Activated CD8-positive, alpha-beta T cell treated with anti-CD3 and anti-CD28 coated beads for 36 hours (primary cell): Measurements from ENCODE around the gene SZT2. TPM values are rescaled to one million over a fixed set of nuclear protein-coding genes. Genes with fewer than 3 reads are reported as not detected.
"Not testable (repeated sequence)": the region's sequence is repeated elsewhere in the genome, so short reads cannot be mapped to it uniquely, and the experiment has no call there.

ENCODE experiments used
- ATAC-seq: fragments of 200-7000 bp; cut with Tn5 transposase; one replicate; pipeline ENCODE4 v1.10.0; 2021; ENCODE audit warnings: mild to moderate bottlenecking, moderate library complexity
- CTCF ChIA-PET: fragments of 350-600 bp; sonication (Branson Sonifier 250); formaldehyde crosslinking; loops from one replicate; lab custom pipeline; 2021; ENCODE audit warnings: antibody characterized with exemption; lab: Charles Lee
- POLR2A ChIA-PET: fragments of 350-600 bp; sonication (Branson Sonifier 250); formaldehyde crosslinking; loops from one replicate; lab custom pipeline; 2021; ENCODE audit warnings: antibody characterized with exemption; lab: Charles Lee
- DNase-seq: peaks from one replicate; pipeline ENCODE4 v3.0.0-alpha.2; 2020
- H3K27ac Mint-ChIP-seq: one replicate; pipeline ENCODE4 v1.8.0; 2021; ENCODE audit warnings: mild to moderate bottlenecking, mixed read lengths
- H3K27me3 Mint-ChIP-seq: one replicate; pipeline ENCODE4 v1.8.0; 2021; ENCODE audit warnings: mixed read lengths
- H3K36me3 Mint-ChIP-seq: one replicate; pipeline ENCODE4 v1.8.0; 2021; ENCODE audit warnings: low read depth, mixed read lengths
- H3K4me1 Mint-ChIP-seq: one replicate; pipeline ENCODE4 v1.8.0; 2021; ENCODE audit warnings: low read depth, mixed read lengths
- H3K4me3 Mint-ChIP-seq: one replicate; pipeline ENCODE4 v1.8.0; 2021; ENCODE audit warnings: mild to moderate bottlenecking, moderate library complexity, mixed read lengths
- H3K9me3 Mint-ChIP-seq: one replicate; pipeline ENCODE4 v1.8.0; 2021; ENCODE audit warnings: mixed read lengths
- intact Hi-C: fragments of 100-400 bp; cut with micrococcal nuclease; formaldehyde crosslinking; loops from one replicate; pipeline ENCODE4 v1.10.0; 2022
- total RNA-seq, 2 experiments: library from RNA; stranded (reverse); gene quantifications; one replicate each; pipeline ENCODE4 v1.2.3, GENCODE V29; 2021
- TF ChIP-seq, protein P1 (sequence below): fragments of 200-600 bp; IDR thresholded peaks from one replicate; pipeline ENCODE4 v1.8.0; 2022; ENCODE audit warnings: antibody characterized with exemption, mild to moderate bottlenecking

Gene SZT2
- total RNA-seq, 2 experiments from 2014 or later, result 30.1 to 33.3 TPM

DNA sequence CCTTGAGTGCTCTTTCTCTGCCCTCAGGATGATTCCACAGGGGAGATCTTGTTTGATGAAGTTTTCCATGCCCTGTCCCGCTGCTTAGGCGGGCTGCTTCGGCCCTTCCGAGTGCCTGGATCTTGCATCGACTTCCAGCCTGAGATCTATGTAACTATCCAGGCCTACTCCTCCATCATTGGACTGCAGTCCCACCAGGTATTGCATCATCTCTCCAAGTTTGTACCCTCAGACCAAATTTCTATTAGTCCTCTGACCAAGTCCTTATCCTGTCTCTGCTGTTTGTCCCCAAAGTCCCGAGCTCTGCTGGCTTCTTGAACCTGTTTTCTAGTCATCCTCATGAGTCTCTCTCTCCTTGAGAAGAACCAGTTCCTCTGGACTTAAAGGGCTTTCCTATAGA, 14.7 kb downstream of the SZT2 start:
- Mint-ChIP-seq H3K4me1 (peaks cover 8% of the 10 kb centered on the region), H3K9me3 (no peaks in the 10 kb centered on the region), H3K4me3 (no peak overlapping the region), H3K36me3 (peaks cover 26% of the 10 kb centered on the region), H3K27me3 (no peaks in the 10 kb centered on the region), H3K27ac (no peak overlapping the region)
- DNase-seq, result no peak
- TF ChIP-seq, protein P1, sequence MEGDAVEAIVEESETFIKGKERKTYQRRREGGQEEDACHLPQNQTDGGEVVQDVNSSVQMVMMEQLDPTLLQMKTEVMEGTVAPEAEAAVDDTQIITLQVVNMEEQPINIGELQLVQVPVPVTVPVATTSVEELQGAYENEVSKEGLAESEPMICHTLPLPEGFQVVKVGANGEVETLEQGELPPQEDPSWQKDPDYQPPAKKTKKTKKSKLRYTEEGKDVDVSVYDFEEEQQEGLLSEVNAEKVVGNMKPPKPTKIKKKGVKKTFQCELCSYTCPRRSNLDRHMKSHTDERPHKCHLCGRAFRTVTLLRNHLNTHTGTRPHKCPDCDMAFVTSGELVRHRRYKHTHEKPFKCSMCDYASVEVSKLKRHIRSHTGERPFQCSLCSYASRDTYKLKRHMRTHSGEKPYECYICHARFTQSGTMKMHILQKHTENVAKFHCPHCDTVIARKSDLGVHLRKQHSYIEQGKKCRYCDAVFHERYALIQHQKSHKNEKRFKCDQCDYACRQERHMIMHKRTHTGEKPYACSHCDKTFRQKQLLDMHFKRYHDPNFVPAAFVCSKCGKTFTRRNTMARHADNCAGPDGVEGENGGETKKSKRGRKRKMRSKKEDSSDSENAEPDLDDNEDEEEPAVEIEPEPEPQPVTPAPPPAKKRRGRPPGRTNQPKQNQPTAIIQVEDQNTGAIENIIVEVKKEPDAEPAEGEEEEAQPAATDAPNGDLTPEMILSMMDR, result no peak
- no peak for ATAC-seq
- intact Hi-C loops, result no loop called here
- ChIA-PET CTCF (no interaction called here), POLR2A (interaction anchor here (1.1 kb wide), 1 partner anchor 8 kb away, joined by 4 read pairs; no protein-coding TSS in a partner anchor)

DNA sequence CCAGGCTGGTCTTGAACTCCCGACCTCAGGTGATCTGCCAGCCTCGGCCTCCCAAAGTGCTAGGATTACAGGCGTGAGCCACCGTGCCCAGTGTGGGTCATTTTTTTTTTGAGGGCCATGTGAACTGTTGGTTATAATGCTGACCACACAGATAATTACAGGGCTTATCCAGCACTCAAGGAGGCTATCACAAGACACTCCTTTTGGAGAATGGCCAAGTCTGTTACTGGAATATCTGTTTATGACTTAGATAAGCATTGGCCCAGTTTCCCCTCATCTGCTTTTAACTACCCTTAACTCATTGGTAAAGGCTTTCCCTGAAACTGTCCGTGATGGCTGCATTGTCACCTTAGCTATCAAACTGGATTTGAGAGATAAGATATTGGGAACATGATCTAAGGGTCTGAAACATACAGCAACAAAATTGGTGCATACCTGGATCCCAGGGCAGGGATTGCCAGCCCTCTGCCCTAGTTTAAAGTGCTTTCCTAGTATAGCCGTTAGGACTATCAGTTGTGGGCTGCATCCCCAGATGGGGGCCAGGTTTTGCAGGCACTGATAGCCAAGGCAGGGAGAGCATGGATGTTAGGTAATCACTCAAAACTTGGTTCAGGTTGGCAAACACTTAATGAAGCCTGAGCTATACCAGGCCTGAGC, 15.6 kb downstream of the SZT2 start:
- Mint-ChIP-seq H3K27me3 (no peaks in the 10 kb centered on the region), H3K27ac (no peak overlapping the region), H3K4me3 (no peak overlapping the region), H3K36me3 (peaks cover 30% of the 10 kb centered on the region), H3K9me3 (no peaks in the 10 kb centered on the region), H3K4me1 (peaks cover 8% of the 10 kb centered on the region)
- POLR2A ChIA-PET, result no interaction called here
- DNase-seq (no peak), ATAC-seq (no peak)
- intact Hi-C loops, result no loop called here
- TF ChIP-seq, protein P1, result no peak
- CTCF ChIA-PET, result no interaction called here

DNA sequence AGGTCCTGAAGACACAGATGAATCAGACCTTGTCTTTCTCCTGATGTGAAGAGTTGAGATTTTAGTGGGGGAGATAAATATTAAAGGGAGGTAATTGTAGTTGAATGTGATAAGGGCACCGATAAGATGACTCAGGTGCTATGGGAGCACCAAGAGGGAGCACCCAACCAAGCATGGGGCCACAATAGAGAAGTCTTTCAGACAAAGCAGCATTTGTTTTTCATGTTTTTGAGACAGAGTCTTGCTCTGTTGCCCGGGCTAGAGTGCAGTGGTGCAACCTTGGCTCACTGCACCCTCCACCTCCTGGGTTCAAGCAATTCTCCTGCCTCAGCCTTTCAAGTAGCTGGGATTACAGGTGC, 16.2 kb downstream of the SZT2 start:
- POLR2A ChIA-PET, result no interaction called here
- CTCF ChIA-PET, result no interaction called here
- H3K36me3 Mint-ChIP-seq, result peaks cover 32% of the 10 kb centered on the region
- H3K27ac Mint-ChIP-seq, result no peak overlapping the region
- no peak overlapping the region for H3K4me3 Mint-ChIP-seq
- H3K4me1 Mint-ChIP-seq, result peaks cover 8% of the 10 kb centered on the region
- TF ChIP-seq, protein P1, result no peak
- no peaks in the 10 kb centered on the region for H3K9me3 Mint-ChIP-seq
- ATAC-seq (no peak), DNase-seq (no peak)
- no peaks in the 10 kb centered on the region for H3K27me3 Mint-ChIP-seq
- intact Hi-C loops, result no loop called here

DNA sequence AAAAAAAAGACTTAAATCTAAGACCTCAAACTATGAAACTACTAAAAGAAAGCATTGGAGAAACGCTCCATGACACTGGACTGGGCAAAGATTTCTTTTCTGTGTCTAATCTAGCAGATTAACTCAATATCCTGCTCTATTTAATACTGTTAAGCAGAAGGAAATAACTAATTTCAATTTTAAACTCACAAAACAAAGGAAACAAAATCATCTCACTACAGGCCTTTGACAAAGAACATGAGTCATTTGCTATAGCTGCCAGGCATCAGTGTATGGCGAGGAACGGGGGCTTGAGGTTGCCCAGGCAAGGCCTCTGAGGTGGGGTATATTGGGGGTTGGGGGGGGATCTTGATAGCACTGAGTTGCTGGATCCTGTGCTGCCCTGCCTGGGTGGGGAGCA, 20.9 kb downstream of the SZT2 start:
- ATAC-seq (no peak), DNase-seq (no peak)
- CTCF ChIA-PET, result interaction anchor here (6.5 kb wide), 1 partner anchor 184 kb away, joined by 73 read pairs; no protein-coding TSS in a partner anchor
- Mint-ChIP-seq H3K27ac (no peak overlapping the region), H3K9me3 (no peaks in the 10 kb centered on the region), H3K4me3 (no peak overlapping the region), H3K27me3 (no peaks in the 10 kb centered on the region), H3K36me3 (peaks cover 26% of the 10 kb centered on the region), H3K4me1 (no peaks in the 10 kb centered on the region)
- POLR2A ChIA-PET, result interaction anchor here (0.9 kb wide), 1 partner anchor 184 kb away, joined by 3 read pairs; no protein-coding TSS in a partner anchor
- TF ChIP-seq, protein P1, result no peak
- intact Hi-C loops, result no loop called here

DNA sequence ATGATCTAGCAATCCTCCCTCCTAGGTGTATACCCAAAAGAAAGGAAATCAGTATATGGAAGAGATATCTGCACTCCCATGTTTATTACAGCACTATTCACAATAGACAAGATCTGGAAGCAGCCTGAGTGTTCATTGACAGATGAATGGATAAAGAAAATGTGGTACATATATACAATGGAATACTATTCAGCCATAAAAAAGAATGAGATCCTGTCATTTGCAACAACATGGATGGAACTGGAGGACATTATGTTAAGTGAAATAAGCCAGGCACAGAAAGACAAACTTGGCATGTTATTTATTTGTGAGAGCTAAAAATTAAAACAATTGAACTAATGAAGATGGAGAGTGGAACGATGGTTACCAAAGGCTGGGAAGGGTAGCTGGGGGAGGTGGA, 23.7 kb downstream of the SZT2 start:
- H3K27me3 Mint-ChIP-seq, POLR2A ChIA-PET, DNase-seq, H3K27ac Mint-ChIP-seq, ATAC-seq, H3K4me3 Mint-ChIP-seq, H3K4me1 Mint-ChIP-seq, H3K9me3 Mint-ChIP-seq, intact Hi-C loops: not testable (repeated sequence)
- CTCF ChIA-PET, result interaction anchor here (0.7 to 6.5 kb wide), 7 partner anchors 14 to 216 kb away, joined by 3 to 73 read pairs (median 13); no protein-coding TSS in a partner anchor
- peaks cover 17% of the 10 kb centered on the region for H3K36me3 Mint-ChIP-seq
